Activated CD4-positive, alpha-beta T cell treated with anti-CD3 and anti-CD28 coated beads for 1 hour (primary cell): ENCODE data around the gene SCAF1.
A peak's percentile ranks its signal among the peaks of the same experiment; 100 is the strongest.

Source experiments
- DNase-seq: peaks from one replicate; pipeline ENCODE4 v3.0.0-alpha.2; 2020

SCAF1 gene

GRCh38 chr19:49645592-49645991 is 3.6 kb downstream of the SCAF1 start:
- DNase-seq: no peak

GRCh38 chr19:49645995-49646394 is 4.0 kb downstream of the SCAF1 start:
- DNase-seq: no peak

GRCh38 chr19:49646586-49646985 is 4.6 kb downstream of the SCAF1 start:
- DNase-seq: no peak

GRCh38 chr19:49651029-49651819 is 9.2 kb downstream of the SCAF1 start:
- DNase-seq: no peak

GRCh38 chr19:49651820-49652550 is 10.0 kb downstream of the SCAF1 start:
- no peak for DNase-seq

- DNase-seq: no peak
These were observed 10.8 kb downstream of the SCAF1 start for GRCh38 chr19:49652551-49653465.

- no peak for DNase-seq
These were observed 11.4 kb downstream of the SCAF1 start for GRCh38 chr19:49653466-49653806.

GRCh38 chr19:49654581-49654980 is 12.6 kb downstream of the SCAF1 start:
- no peak for DNase-seq

- DNase-seq: no peak
These were observed 13.8 kb downstream of the SCAF1 start for GRCh38 chr19:49655570-49656455.

GRCh38 chr19:49656456-49657109 is 14.6 kb downstream of the SCAF1 start:
- DNase-seq: no peak

- DNase-seq: no peak
These were observed 15.6 kb downstream of the SCAF1 start for GRCh38 chr19:49657493-49658138.

GRCh38 chr19:49658139-49658517 is 16.1 kb downstream of the SCAF1 start:
- no peak for DNase-seq

GRCh38 chr19:49658566-49659442 is 16.8 kb downstream of the SCAF1 start:
- DNase-seq: no peak

- no peak for DNase-seq
These were observed 18.4 kb downstream of the SCAF1 start for GRCh38 chr19:49660338-49660961.

GRCh38 chr19:49662011-49662410 is 20.0 kb downstream of the SCAF1 start:
- DNase-seq: no peak

GRCh38 chr19:49663224-49663623 is 21.2 kb downstream of the SCAF1 start:
- DNase-seq: no peak

- peak; percentile 82 for DNase-seq
These were observed 22.4 kb downstream of the SCAF1 start for GRCh38 chr19:49664171-49665035.

- DNase-seq: no peak
These were observed 23.0 kb downstream of the SCAF1 start for GRCh38 chr19:49665036-49665350.
